ENCODE data around the gene DEGS1.

The DEGS1 gene

DNA sequence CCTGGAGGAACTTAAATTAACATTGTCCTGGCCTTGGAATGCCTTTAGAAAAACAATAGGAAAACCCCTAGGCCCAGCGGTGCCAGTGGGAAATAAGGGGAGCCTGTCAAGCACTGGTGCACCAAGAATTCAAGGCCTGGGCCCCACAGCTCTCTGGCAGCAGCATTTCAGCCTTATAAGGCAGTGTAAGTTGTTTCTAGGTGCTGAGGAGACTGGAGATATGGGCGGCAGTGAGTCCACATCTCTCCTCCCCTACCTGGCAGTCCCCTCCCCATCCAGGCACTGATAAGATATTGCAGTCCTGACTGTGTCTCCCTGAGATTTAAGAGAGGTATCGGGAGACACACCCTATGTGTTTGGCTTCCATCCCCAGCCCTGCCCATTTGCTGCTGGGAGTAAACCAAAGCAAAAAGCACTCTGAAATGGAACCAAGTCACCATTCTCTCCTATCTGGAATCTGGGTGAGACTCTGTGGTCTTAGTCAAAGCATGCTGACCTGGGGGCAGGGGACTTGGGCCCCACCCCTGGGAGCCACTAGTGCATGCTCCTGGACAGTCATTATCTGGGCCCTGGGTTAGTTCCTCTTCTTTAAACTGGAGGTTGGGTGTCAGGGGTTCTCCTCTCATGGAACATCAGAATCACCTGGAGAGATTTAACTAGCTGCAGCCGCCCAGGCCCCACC is 30.5 kb downstream of the DEGS1 start:
- no peak for DNase-seq (ENCODE audit: low read depth, low spot score)

DNA sequence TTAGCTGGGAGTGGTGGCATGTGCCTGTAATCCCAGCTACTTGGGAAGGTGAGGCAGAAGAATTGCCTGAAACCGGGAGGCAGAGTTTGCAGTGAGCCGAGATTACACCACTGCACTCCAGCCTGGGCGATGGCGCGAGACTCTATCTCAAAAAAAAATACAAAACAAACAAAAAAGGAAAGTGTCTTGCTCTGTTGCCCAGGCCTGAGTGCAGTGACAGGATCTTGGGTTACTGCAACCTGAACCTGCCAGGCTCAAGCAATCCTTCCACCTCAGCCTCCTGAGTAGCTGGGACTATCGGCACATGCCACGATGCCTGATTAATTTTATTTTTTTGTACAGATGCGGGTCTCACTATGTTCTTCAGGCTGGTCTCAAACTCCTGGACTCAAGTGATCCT is 33.3 kb downstream of the DEGS1 start:
- DNase-seq (ENCODE audit: low read depth, low spot score) = no peak

DNA sequence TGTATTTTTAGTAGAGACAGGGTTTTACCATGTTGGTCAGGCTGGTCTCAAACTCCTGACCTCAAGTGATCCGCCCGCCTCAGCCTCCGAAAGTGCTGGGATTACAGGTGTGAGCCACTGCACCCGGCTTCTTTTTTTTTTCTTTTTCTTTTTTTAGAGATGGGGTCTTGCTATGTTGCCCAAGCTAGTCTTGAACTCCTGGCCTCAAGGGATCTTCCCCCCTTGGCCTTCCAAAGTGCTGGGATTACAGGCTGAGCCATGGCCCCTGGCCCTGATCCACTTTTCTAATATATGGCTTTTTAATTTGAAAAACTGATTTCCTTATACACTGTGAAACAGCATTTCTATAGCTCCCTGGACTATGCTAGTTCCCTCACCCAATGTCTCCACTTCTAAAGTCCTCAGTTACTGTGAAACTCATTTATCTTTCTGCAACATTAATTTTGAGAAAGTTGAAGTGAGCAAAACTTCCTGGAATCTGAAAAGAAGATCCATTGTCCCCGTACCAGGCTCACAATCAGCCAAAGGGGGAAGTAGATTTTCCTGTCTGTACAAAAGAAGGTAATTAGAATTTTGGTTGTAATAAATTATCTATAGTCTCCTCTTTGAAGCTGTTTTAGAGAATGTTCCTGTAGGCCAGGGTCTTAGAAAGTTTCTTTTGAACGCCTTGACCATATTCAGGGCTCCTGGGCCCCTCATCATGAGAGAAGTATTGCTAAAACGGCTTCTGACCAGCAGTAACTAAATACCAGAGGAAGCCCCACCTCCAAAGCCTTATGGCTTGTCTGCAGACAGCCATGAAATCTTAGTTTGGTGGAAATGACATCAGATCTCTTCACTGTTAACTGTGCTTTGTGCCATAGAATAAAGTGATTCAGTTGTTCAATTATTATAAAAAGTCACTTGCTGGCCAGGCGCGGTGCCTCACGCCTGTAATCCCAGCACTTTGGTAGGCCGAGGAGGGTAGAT is 34.9 kb downstream of the DEGS1 start:
- DNase-seq (ENCODE audit: low read depth, low spot score) = no peak

DNA sequence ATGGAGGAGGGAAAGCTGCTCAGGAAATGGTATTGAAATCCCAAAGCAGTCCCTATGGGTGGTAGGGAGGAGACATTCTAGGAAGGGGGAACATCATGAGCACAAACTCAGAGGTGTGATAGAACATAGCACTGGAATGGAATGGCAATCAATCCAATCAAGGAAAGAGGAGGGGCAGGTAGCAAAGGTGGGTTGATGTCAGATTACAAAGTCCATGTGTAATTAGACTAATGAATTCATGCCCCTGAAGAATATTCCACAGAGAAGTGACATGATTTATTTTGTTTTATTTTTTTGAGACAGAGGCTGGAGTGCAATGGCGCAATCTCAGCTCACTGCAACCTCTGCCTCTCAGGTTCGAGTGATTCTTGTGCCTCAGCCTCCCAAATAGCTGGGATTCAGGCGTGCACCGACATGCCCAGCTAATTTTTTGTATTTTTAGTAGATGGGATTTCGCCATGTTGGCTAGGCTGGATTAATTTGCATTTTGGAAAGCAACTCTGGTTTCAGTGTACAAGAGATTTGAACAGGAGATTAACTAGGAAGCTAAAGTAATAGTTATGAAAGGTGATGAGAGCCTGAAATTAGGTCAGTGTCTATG is 36.1 kb downstream of the DEGS1 start:
- DNase-seq (ENCODE audit: low read depth, low spot score) = no peak

DNA sequence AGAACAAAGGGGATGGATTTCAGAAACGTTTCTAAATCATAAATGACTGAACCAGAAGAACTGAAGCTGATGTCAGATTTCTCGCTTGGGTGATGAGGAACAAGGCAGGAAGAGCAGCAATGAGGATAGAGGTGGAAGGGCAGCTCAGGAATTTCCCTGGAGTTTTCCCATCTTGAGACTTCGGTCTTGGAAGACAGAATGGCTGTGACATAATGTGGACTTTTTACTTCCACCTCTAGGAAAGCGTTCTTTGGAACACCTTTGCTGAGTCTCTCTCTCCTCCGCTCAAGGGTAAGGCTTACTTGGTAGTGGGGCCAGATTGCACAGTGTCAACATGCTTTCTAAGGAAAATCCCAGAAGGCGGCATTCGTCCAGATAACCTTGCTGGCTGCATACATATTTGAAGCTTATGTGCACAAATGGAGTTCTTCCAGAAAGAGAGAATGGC is 36.6 kb downstream of the DEGS1 start:
- no peak for DNase-seq (ENCODE audit: low read depth, low spot score)

DNA sequence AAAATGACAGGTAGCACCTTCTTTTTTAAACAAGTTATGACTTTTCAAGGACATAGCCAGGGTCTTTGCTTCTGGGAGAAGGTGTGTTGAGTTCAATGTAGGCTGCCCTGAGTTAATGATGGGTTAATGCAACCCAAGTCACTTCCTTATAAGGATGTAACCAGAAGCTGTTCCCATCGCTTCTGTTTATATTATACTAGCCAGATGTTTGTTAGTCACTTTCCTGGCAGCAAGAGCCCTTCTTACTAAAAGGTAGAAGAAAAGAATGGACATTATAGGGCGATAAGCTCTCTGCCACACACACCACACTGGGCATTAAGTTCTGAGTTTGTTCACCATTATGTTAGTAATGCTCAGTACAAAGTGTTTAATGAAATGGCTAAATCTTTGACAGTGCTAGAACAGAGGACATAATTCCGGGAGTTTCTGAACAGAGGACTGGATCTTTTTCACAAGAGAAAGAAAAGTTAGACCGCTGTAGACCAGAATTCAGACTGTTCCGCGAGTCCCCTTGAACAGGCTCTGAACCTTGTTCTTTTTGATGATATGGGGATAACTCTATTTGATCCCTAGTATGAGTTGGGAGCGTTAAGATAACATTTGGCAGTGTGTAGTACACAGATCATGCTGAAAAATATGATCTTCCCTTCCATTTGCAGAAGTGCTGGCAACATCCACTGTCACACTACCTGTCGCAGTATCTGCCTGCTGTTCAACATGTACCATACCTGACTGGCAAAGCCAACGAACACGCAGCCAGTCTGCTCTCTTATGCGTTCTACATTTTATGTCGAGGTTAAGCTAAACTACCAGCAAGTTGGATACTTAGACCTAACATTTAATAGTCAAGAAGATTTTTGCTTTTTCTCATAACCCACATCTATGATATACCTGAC is 41.0 kb downstream of the DEGS1 start:
- DNase-seq (ENCODE audit: low read depth, low spot score) = no peak

DNA sequence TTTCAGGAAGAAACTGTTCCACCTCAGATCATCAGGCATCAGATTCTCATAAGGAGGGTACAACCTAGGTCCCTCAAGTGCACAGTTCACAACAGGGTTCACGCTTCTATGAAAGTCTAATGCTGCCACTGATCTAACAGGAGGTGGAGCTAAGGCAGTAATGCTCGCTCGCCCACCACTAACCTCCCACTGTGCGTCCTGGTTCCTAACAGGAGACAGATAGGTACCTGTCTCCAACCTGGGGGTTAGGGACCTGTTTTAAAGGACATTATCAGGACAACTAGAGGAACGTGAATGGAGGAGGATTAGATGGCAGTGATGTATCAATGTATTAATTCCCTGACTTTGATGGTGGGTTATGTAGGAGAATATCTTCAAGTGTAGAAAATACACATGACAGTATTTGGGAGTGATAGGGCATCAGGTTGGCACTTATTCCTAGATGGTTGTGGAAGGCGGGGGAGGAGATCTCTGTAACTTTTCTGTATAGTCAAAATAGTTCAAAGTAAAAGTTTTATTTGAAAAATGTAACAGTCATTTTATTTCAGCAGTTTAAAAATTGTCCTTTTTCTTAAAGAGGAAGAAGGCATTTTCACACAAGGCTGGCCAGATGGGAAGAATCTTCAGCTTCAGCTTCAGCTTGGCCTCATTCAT is 43.9 kb downstream of the DEGS1 start:
- no peak for DNase-seq (ENCODE audit: low read depth, low spot score)

DNA sequence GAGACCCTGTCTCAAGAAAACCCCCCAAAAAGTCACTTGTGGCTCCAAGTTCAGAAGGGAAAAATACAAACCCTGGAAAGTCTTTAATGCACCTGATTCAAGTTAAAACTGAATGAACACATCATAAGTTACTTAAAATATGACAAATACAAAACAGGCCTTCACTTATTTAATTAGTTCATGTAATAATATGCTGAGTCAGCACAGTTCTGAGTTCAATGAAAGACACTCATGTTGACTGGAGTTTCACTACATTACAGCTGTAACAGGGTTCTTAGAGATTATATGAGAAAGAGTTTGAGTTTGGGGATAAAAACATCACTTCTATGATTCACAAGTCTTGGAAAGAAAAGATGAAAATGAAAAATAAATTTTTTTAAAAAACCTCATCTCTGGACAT is 51.0 kb downstream of the DEGS1 start:
- no peak for DNase-seq (ENCODE audit: low read depth, low spot score)

DNA sequence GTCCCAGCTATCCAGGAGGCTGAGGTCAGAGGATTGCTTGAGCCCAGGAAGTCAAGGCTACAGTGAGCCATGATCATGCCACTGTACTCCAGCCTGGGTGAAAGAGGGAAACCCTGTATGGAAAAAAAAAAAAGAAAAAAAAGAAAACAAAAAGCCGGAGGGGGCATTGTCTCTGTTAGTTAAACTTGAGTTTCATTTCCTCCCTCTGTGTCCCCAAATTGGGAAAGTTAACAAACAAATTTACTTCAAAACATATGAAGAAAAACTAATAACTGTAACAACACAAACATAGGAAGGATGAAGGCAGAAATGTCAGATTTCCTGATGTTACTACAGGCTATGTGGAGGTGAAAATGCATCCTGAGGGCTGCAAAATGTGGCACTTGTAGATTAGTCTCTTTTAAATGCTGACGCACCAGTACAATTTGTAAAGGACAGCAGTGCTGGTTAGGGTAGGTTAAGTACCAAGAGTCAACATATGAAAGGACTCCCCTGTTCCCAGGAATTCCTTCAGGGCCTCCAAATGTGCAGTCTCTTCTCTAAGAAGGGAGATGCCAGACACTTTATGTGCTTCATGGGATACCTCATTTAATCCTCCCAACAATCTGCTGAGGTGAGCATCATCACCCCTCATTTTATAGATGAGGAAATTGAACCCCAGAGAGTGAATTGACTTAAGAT is 52.9 kb downstream of the DEGS1 start:
- DNase-seq (ENCODE audit: low read depth, low spot score) = no peak

DNA sequence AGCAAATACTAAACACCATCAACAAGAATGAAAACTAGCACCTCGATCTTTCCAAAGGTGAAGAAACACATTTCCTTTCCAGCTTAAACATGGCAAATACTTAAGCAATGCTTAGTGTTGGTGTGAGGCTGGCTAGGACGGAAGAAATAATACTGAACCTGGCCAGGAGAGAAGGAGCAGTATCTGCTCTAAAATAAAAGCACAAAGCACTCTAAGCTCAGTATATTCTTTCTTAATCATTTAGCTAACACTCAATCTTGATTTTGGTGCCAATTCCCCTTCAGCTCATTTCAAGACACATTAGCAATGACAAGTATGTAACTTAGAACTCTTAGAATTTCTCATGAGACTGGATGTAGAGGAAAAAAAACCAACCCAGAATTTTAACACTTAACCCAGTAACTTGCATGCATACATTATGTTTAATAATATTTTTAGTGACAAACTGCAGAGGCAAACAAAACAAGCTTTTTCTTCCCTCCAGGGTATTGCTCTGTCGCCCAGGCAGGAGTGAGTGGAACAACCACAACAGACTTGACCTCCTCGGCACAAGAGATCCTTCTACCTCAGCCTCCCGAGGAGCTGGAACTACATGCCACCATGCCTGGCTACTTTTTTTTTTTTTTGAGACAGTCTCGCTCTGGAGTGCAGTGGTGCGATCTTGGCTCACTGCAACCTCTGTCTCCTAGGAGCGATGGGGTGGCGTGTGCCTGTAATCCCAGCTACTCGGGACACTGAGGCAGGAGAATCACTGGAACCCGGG is 54.3 kb downstream of the DEGS1 start:
- no peak for DNase-seq (ENCODE audit: low read depth, low spot score)

DNA sequence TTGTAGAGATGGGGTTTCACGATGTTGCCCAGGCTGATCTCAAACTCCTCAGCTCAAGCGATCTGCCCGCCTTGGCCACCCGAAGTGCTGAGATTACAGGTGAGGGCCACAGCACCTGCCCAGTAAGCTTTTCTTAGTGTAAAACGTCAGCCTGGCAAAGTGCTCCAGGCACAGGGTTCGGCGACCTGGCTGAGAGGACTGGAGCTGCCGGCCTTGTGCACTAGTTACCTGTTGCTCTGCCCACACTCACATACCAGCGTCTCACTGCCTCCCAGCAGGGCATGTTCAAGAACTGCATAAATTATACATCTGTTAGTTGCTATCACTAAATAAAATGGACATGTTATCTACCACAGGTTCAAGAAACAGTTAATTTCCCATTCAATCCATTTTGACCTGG is 55.2 kb downstream of the DEGS1 start:
- no peak for DNase-seq (ENCODE audit: low read depth, low spot score)

DNA sequence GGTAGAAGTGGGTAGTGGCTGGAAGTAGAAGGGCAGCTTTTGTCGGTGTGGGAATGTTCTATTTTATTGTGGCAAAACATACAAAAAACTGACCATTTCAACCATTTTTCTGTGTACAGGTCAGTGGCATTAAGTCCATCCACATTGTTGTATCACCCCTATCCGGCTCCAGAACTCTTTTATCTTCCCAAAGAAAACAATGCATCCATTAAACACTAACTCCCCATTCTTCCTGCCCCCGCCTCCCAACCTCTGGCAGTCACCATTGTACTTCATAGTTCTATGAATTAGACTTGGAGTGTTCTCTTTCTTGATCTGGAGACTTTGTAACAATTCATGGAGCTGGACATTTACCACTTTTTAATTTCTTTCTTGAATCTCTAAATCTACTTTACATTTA is 55.7 kb downstream of the DEGS1 start:
- DNase-seq (ENCODE audit: low read depth, low spot score) = no peak
